HEK293T (cell line): ENCODE results near the gene DDT.
"Not testable (repeated sequence)": the region's sequence is repeated elsewhere in the genome, so short reads cannot be mapped to it uniquely, and the experiment has no call there.

Source experiments
- CTCF ChIA-PET: fragments of 350-600 bp; formaldehyde crosslinking; extraction: SDS; loops from one replicate; lab custom pipeline; 2021; ENCODE audit warnings: antibody characterized with exemption, inconsistent platforms; lab: Yijun Ruan, JAX
- POLR2A ChIA-PET: fragments of 350-600 bp; formaldehyde crosslinking; extraction: SDS; loops from one replicate; lab custom pipeline; 2020; ENCODE audit warnings: antibody characterized with exemption, inconsistent platforms; lab: Yijun Ruan, JAX
- DNase-seq: peaks from one replicate; pipeline ENCODE4 v3.0.0; 2012; ENCODE audit warnings: mixed read lengths; ENCODE audit errors: extremely low spot score
- CTBP1 ChIP-seq: fragments of 450-650 bp; IDR thresholded peaks from 2 replicates; pipeline ENCODE4 v1.6.1; 2016; ENCODE audit warnings: borderline replicate concordance
- ELF4 ChIP-seq: fragments of 450-650 bp; IDR thresholded peaks from 2 replicates; pipeline ENCODE4 v1.6.1; 2017; ENCODE audit warnings: antibody characterized with exemption
- FOXA1 ChIP-seq: fragments of 450-650 bp; IDR thresholded peaks from 2 replicates; pipeline ENCODE4 v1.6.1; 2016; ENCODE audit warnings: mild to moderate bottlenecking
- FOXK2 ChIP-seq: fragments of 450-650 bp; IDR thresholded peaks from 2 replicates; pipeline ENCODE4 v1.6.1; 2016; ENCODE audit warnings: mild to moderate bottlenecking
- FOXM1 ChIP-seq: fragments of 450-650 bp; IDR thresholded peaks from 2 replicates; pipeline ENCODE4 v1.6.1; 2017; ENCODE audit warnings: mild to moderate bottlenecking, borderline replicate concordance
- HDGF ChIP-seq: fragments of 450-650 bp; IDR thresholded peaks from 2 replicates; pipeline ENCODE4 v1.6.1; 2017; ENCODE audit warnings: antibody characterized with exemption, borderline replicate concordance
- L3MBTL2 ChIP-seq: fragments of 450-650 bp; conservative IDR thresholded peaks from 2 replicates; pipeline ENCODE4 v1.6.1; 2016; ENCODE audit warnings: mild to moderate bottlenecking
- LEF1 ChIP-seq: fragments of 450-650 bp; IDR thresholded peaks from 2 replicates; pipeline ENCODE4 v1.6.1; 2017; ENCODE audit warnings: mild to moderate bottlenecking, borderline replicate concordance
- NFRKB ChIP-seq: fragments of 450-650 bp; IDR thresholded peaks from 2 replicates; pipeline ENCODE4 v1.6.1; 2016; ENCODE audit warnings: mild to moderate bottlenecking, moderate library complexity
- SUZ12 ChIP-seq: fragments of 450-650 bp; IDR thresholded peaks from 2 replicates; pipeline ENCODE4 v1.6.1; 2016; ENCODE audit warnings: mild to moderate bottlenecking
- TARDBP ChIP-seq: fragments of 450-650 bp; IDR thresholded peaks from 2 replicates; pipeline ENCODE4 v1.6.1; 2016
- ZNF384 ChIP-seq: fragments of 450-650 bp; IDR thresholded peaks from 2 replicates; pipeline ENCODE4 v1.6.1; 2016
- TF ChIP-seq, protein P1 (sequence below): fragments of 450-650 bp; IDR thresholded peaks from 2 replicates; pipeline ENCODE4 v1.6.1; 2016

The DDT gene

DNA sequence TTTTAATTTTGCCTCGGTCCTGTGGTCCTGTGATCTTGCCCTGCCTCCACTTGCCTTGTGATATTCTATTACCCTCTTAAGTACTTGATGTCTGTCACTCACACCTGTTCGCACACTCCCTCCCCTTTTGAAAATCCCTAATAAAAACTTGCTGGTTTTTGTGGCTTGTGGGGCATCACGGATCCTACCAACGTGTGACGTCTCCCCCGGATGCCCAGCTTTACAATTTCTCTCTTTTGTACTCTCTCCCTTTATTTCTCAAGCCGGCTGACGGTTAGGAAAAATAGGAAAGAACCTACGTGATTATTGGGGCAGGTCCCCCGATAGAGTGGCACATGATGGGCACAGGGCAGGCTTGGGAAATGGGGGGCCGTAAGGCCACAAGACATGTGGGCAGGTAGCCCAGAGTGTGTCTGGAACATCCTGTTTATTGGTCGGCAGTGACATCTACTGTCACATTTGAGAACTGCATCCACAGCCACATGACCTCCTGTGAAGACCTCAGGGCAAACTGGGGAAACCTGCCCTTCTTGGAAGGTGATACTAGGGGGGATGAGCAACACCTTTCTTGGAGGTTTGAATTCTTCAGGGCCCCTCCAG lies 17.8 kb downstream of the DDT start:
- DNase-seq: peak; percentile 71
- POLR2A ChIA-PET: interaction anchor here (1.1 kb wide), 1 partner anchor 99 kb away, joined by 3 read pairs; the partner anchor contains the start of gene SLC2A11
- CTCF ChIA-PET: interaction anchor here (0.6 to 0.7 kb wide), 3 partner anchors 71 to 99 kb away, joined by 3 to 4 read pairs (median 3); partner anchors contain the start of gene SLC2A11

DNA sequence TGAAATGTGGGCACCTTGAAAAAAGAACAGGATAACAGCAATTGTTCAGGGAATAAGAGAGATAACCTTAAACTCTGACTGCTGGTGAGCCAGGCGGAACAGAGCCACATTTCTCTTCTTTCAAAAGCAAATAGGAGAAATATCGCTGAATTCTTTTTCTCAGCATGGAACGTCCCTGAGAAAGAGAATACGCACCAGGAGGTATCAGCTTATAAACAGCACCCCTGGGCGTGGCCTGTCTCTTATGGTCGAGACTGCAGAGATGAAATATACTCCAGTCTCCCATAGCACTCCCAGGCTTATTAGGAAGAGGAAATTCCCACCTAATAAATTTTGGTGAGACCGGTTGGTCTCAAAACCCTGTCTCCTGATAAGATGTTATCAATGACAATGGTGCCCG lies 18.4 kb downstream of the DDT start:
- CTCF ChIA-PET: interaction anchor here (0.6 to 0.7 kb wide), 3 partner anchors 71 to 98 kb away, joined by 3 to 4 read pairs (median 3); partner anchors contain the start of gene SLC2A11
- POLR2A ChIA-PET: interaction anchor here (1.1 kb wide), 1 partner anchor 98 kb away, joined by 3 read pairs; the partner anchor contains the start of gene SLC2A11
- not testable (repeated sequence) for DNase-seq

DNA sequence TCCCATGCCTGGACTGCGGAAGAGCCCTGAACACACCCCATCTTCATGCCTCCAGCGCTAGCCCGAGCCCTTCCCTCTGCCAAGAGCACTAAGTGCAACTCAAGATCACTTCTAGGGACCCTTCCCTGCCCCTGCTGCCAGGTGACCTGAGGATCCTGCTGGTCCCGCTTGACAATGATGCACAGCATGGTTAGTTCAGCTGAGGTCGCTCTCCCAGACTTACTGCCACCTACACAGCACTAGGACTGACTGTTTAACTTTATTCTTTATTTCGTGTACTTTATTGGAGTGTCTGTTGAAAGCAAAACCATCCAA lies 19.3 kb downstream of the DDT start:
- DNase-seq, CTCF ChIA-PET, POLR2A ChIA-PET: not testable (repeated sequence)

DNA sequence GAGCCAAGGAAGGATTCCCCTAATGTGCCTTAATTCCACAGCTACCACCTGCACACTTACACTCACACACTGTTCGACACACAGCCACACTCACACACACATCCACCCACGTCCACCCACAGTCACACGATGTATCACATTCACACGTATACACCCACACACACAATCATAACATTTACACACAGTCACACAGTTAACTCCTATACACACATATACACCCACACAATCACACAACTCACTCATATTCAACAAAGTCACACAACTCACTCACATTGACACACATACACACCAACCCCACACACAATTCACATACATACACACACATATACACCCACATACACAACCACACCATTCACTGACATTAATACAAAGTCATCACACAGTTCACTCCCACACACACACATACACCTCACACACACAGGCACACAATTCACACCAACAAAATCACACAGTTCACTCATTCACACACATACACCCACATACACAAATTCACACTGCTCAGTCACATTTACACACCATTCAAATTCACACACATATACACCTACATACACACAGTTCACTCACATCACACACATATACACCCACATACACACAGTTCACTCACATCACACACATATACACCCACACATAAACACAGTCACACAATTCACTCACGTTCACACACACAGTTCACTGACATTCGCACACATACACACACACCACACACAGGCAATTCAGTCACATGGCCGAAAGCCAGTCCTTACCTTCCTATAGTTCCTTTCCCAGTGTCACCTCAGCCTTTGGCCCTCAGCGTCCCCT lies 19.8 kb downstream of the DDT start:
- POLR2A ChIA-PET, DNase-seq, CTCF ChIA-PET: not testable (repeated sequence)

DNA sequence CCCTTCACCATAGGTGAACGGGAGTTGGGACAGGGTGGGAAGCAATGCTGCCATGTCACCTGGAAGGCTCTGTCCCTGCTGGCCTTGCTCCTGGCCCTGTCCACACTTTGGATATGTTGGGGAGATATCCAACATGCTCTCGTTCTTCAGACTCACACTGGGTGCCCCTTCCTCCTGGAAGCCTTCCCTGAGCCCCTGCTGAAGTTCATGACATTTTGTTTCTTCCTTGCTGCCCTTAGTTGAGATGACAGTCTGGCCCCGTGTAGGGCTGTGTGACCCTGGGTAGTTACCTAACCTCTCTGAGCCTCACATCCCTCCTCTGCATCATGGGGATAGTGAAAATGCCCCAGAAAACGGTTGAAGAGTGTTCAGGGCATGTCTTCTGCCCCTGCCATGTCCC lies 20.8 kb downstream of the DDT start:
- POLR2A ChIA-PET: interaction anchor here (1.0 kb wide), 1 partner anchor 60 kb away, joined by 3 read pairs; the partner anchor contains the start of gene MIF
- DNase-seq, CTCF ChIA-PET: not testable (repeated sequence)

DNA sequence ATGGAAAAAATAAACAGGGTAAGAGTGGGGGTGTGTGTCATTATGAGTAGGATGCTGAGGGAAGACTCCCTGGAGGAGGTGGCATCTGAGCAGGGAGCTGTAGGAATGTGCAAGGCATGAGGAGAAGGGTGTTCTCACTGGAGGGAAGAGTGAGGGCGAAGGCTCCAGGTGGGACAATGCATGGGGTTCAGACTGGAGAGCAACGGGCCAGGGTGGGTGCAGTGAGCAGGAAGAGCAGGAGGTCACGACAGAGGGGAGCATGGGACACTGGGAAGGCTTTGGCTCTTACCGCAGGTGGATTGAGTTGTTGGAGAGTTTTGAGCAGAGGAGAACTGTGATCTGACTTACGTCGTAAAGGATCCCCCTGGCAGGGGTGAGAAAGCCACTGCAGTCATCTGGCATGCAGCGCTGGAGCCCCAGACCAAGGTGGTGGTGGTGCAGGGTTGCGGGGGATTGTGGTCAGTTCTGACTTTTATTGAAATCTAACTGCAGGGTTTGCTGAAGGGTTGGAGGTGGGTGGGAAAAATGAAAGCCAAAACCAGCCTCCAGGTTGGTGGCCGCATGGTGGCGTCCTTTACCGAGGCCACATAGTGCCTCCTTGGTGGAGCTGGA lies 21.3 kb downstream of the DDT start:
- POLR2A ChIA-PET: interaction anchor here (1.0 kb wide), 1 partner anchor 59 kb away, joined by 3 read pairs; the partner anchor contains the start of gene MIF
- CTCF ChIA-PET, DNase-seq: not testable (repeated sequence)

DNA sequence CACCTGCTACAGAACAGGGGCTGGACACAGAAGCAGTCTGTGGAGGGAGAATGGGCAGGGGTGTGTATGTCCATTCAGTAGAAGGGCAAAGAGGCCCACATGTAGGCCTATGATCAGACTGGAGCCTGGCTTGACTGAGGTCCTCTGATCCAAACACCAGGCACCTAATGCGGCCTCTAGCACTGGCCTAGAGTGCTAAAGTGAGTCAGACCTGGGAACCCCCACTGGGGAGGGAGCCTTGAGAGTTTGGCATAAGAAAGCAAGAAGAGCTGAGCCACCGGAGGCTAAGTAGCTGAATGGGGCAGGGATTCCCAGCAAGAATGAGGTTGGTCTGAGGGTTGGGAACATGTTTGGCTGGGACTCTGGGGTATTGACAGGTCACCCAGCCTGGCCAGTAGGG lies 22.9 kb downstream of the DDT start:
- POLR2A ChIA-PET, DNase-seq, CTCF ChIA-PET: not testable (repeated sequence)

DNA sequence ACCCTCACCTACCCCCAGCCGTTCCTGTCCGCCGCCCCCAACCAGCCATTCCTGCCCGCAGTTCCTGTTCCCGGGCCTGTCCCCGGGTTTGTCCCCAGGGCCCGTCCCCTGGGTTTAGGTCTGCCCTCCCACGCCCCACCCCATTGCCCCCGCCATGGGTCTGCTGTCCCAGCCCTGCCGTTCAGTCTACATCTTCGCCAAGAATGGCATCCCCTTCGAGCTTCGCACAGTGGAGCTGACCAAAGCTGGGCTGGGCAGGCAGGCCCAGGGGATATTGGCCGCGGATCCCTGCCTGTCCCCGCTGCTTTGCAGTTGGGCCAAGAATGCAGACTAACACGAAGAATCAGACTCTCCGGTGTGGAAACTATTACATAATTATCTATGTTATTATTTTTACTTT lies 24.5 kb downstream of the DDT start:
- DNase-seq, POLR2A ChIA-PET, CTCF ChIA-PET: not testable (repeated sequence)

DNA sequence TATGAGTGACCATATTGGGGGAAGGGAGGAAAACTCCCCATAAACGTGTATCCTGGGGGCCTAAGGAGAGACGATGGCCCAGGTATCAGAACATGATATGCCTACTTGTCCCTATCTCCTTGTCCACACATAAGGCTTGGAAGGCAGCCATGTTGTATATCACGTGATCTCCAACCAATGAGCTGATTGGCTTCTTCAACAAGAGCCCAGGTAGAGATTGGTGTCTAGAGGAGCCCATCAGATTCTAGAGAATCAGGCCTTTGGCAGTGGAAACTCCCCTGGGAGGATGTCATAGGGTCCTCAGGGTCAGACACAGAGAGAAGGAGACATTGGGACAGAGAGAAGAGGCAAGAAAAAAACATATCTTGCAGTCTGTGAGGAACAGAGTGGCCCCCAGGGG lies 26.9 kb downstream of the DDT start:
- CTCF ChIA-PET, POLR2A ChIA-PET, DNase-seq: not testable (repeated sequence)

DNA sequence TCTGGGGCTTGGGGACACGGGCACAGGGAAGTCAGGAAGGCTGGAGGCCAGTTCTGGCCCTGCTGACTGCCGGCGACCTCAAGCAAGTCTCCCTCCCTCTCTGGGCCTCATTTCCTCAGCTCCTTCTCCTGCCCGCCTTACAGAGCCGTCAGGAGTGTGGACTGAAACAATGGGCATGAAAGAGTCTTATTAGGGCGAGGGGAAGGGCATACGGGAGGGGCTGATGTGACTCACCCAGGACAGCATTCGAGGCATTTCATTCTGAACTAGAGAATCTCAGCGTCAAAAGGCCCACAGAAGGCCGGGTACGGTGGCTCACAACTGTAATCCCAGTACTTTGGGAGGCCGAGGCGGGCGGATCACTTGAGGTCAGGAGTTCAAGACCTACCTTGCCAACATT lies 34.1 kb downstream of the DDT start:
- POLR2A ChIA-PET, CTCF ChIA-PET, DNase-seq: not testable (repeated sequence)

DNA sequence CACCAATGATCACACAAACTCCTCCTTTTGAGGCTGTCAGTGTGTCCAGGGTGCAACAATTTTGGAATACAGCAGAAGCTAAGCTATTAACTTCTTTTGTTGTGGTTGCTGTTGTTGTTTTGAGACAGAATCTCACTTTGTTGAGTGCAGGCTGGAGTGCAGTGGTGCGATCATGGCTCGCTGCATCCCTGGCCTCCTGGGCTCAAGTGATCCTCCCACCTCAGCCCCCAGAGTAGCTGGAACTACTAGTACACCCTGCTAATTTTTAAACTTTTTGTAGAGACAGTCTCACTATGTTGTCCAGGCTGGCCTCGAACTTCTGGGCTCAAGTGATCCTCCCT lies 35.3 kb downstream of the DDT start:
- no peak for DNase-seq
- TF ChIP-seq, protein P1, sequence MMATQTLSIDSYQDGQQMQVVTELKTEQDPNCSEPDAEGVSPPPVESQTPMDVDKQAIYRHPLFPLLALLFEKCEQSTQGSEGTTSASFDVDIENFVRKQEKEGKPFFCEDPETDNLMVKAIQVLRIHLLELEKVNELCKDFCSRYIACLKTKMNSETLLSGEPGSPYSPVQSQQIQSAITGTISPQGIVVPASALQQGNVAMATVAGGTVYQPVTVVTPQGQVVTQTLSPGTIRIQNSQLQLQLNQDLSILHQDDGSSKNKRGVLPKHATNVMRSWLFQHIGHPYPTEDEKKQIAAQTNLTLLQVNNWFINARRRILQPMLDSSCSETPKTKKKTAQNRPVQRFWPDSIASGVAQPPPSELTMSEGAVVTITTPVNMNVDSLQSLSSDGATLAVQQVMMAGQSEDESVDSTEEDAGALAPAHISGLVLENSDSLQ: no peak
- TF ChIP-seq LEF1 (no peak), CTBP1 (no peak), TARDBP (no peak), L3MBTL2 (no peak), ZNF384 (no peak), FOXK2 (no peak), HDGF (no peak), FOXM1 (no peak), SUZ12 (no peak), FOXA1 (no peak), ELF4 (no peak), NFRKB (no peak)
- CTCF ChIA-PET: interaction anchor here (1.2 kb wide), 1 partner anchor 9 kb away, joined by 3 read pairs; no protein-coding TSS in a partner anchor
- POLR2A ChIA-PET: interaction anchor here (1.4 kb wide), 1 partner anchor 45 kb away, joined by 6 read pairs; the partner anchor contains the start of gene MIF
